ENCODE results near the gene RAPGEF5. TPM values are rescaled to one million over a fixed set of nuclear protein-coding genes. Genes with fewer than 3 reads are reported as not detected.

The RAPGEF5 gene
- total RNA-seq, 1 experiment from 2014 or later: 3.6 TPM

DNA sequence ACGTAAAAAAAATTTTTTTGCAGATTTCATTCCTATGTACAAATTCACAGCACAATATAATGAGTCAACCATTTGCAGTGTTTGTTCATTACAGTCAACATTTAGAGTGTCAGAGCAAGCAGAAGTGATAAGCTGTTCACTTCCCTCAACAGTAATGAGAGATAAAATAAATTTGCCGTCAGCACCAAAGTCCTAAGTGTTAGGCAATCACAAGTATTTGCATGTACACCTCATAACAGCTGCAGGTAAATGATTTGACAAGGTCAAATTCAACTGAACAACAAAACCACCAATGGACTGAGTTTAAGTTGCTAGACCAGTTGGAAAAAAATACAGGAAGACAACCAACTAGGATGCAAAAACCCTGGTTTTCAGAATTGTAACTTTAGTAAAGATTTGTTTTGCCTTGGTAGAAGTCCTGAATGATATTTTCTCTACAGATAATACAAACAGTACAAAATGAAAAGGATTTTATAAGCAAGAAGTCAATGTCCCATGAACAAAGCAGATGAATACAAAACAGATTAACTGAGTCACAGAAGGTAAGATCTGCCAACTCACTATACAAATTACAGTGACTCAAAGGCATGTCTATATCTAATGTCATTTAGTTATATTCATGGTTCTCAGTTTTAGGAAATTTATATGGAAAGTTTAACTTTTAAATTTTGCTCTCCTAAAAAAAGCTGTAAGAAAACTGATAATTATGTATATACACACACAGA lies 10.4 kb downstream of the RAPGEF5 start:
- DNase-seq (ENCODE audit: low read depth): no peak

DNA sequence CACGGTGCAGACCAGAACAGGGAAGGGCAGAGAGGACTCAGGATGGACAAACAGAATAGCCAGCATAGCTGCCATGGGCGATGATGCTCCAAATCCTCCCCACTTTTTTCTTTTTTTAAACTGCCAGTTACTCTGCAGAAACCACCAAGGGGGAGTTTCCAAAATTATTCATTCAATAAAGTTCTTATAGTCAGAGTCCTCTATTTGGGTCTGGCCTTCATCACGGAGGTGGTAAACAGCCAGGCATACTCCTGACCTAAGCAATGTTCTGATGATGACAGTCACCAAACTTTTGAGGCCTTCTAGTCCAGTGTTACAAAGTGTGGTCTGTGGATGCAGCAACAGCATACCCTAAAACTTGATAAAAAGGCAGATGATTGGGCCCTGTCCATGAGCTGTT lies 12.3 kb downstream of the RAPGEF5 start:
- no peak for DNase-seq (ENCODE audit: low read depth)

DNA sequence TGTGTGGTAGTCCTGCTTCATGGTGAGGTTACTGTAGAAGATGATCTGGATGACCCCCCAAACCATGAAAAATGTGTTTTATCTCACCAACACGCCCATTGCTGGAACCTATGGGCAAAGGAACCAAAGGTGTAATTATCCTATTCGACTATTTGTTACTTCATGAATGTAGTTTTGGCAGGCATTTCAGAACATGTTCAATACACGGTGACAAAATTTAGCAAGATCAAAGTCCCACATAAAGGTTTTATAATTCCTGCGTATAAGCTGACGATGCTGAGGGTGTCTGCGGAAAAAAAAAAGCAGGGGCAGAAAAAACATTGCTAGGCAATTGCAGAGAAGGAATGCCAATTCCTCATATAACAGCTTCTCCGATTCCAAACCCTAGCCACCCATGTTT lies 13.3 kb downstream of the RAPGEF5 start:
- no peak for DNase-seq (ENCODE audit: low read depth)

DNA sequence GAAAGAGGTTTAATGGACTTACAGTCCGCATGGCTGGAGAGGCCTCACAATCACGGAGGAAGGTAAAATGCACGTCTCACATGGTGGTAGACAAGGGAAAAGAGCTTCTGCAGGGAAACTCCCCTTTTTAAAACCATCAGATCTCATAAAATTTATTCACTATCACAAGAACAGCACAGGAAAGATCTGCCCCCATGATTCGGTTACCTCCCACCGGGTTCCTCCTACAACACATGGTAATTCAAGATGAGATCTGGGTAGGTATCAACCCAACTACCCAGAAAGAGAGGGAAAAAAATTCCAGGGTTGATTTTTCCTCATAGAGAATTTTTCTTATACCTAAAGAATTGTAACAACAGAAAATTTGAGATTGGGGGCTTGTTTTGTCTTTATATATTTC lies 13.9 kb downstream of the RAPGEF5 start:
- no peak for DNase-seq (ENCODE audit: low read depth)

DNA sequence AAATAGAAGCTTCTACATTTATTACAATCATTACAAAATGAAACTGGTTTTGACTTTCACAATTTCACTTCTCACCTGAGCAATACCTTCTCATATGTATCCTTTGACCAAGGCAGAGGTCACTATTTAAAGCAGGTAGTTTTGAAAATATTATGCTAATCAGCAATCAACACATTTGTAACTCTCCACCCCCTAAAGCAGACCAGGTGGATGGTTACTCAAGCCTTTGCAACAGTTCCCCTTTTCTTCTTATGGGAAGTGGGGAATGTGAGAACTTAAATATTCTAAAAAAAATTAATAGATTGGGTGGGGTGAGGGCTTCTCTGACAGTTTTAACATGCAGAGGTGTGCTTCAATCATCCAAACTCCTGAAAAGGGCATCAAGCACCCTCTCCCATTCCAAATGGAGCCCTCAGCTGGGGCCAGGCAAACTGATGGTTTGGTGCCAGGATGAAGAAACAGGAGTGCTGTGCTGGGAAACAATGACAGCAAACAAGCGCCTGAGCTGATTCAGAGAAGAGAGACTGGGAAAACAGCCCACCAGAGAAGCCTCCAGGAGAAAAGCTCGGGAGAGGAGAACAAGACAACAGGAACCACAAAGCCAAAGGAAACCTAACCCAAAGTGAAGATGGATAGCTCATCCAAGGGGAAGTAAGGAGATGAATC lies 17.1 kb downstream of the RAPGEF5 start:
- no peak for DNase-seq (ENCODE audit: low read depth)

DNA sequence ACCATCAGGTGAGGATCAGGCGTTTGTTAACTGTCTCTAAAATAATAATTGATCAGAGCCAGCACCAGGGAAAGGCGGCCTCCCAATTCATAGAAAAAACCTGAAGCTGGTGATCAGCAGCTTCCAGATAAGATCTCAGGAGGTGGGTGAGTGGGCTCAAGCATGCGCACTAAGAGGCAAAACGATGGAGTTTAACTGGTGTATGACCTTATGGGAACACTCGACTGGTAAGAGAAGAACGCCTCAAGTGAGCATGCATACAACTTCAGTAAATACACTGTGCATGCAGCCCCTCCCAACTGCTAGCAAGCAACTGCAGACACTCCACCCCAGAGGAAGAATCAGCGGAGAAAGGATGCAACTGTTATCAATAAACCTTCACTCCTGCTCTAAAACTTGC lies 18.1 kb downstream of the RAPGEF5 start:
- no peak for DNase-seq (ENCODE audit: low read depth)

DNA sequence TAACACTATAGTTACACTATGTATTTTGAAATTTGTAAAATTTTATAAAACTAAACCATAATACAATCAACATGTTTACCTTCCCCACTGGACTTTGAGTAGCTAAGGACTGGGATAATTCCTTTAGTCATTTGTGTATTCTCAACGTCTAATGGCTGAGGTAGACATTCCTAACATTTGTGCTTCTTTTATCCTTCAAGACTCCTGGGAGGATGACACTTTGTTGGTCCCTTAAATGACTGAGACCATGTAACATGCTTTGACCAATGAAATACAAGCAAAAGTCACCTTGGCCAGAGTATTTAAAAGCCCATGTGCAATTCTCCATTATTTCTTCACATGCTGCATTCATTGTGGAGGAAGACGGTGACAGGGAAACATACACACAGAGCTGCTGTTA lies 18.5 kb downstream of the RAPGEF5 start:
- DNase-seq (ENCODE audit: low read depth): no peak

DNA sequence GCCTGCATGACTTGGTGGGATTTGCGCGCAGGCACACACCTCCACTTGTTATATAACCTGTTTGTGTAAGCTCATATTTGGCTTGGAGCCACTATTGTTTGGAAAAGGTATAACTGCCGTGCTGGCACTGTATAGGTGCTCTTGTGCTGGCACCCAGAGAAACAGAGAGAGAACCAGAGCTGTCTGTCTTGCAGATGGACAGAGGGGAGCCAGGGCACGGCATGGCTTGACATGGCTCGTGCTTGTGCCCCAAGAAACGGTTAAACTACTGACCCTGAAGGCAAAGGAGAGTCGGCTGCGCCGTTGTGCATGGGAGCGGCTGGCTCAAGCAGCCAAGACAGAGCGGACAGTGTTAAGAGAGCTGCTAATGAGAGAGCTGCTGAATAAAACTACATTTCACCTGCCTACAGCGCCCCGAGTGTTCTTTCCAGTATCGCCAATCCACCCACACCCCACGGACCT lies 23.2 kb downstream of the RAPGEF5 start:
- DNase-seq (ENCODE audit: low read depth): no peak

DNA sequence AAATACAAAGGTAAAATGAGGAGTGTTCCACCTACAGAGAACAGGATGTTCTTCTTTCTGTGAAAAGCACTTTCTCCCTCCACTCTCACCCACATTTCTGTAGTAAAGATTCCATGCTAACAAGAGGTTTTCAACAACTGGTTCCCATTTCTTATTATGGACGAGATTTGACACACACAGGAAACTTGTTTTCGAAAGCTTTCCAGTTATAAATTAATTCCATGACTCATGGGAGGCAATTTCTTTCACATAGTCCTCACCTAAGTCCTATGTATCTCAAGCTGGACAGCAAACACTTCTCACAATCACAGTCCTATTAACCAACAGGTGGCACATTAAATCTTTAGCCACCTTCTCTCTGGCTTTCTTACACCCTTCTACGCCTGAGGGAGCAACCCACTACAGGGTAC lies 24.5 kb downstream of the RAPGEF5 start:
- DNase-seq (ENCODE audit: low read depth): no peak

DNA sequence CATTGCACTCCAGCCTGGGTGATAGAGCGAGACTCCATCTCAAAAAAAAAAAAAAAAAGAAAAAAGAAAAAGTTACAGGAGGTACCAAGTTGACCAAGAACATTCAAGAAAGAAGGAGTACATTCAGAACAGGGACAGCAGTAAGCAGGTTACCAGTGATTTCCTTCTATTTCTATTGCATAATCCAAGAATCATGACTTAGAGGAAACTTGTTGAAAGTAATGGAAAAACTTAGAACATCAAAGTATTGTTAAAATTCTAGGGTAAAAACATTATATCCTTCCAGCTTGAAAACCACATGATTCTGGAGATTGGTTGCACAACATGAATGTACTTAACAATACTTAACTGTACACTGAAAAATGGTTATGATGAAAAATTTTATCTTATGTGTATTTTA lies 25.2 kb downstream of the RAPGEF5 start:
- no peak for DNase-seq (ENCODE audit: low read depth)

DNA sequence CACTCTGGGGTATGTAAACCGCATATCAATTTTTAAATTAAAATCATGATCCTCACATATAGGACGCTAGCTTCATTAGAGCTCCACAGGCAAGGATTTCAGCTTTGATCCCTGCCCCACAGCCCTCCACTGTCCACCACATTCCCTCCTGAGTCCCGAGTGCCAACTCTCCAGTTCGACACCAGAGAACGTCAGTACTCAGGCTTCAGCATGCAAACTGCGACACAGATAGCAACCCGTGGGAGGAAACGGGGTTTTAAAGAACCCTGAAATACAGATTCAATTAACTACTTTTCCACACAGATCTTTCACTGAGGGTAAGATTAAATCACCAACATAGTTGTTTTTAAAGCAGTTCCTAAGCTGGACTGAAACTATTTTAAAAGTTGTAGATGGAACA lies 26.1 kb downstream of the RAPGEF5 start:
- no peak for DNase-seq (ENCODE audit: low read depth)

DNA sequence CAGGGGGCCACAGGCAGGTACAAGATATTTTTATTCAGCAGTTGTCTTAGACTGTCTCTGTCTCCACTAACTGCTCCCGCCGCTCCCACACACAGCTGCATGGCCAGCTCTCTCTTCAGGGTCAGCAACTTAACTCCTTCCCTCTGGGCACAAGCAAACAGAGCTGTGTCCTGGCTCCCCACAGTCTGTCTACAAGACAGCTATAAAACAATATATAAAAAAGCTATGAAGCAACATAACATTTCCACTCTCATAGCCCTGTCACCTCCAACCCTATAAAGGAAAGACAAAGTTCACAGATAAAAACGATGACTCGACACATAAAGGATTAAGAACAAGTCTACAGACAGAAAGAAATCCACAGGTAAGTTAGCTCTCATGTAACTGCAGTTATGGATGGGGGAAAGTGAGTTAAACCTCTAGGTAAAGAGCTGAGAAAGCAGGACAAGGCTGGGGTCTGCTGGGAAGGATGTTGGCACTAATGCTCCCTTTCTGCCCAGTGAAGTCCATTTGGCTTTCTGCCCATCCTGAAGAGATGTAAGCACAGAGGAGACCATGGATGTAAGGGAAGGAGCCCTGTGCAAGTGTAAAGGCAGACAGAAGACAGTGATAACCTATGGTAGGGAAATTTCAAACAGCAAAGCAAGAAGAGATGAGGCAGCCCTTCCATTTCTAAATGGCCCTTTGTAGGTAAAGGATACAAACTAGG lies 27.0 kb downstream of the RAPGEF5 start:
- DNase-seq (ENCODE audit: low read depth): no peak

DNA sequence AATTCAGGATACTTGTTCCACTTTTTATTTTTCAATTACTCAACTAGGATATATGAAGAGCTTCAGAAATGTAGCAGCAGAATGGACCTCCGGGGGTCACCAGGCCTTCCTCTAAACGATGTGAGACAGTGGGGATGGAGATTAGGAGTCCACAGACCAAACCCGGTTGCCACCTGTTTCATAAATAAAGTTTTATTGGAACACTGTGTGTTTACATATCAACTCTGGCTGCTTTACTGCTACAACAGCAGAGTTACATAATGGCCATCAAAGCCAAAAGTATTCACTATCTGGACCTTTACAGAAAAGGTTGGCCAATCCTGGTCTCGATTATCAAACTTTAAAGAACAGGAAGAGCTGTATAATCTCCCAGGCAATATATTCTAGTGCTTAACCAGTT lies 30.8 kb downstream of the RAPGEF5 start:
- DNase-seq (ENCODE audit: low read depth): no peak

DNA sequence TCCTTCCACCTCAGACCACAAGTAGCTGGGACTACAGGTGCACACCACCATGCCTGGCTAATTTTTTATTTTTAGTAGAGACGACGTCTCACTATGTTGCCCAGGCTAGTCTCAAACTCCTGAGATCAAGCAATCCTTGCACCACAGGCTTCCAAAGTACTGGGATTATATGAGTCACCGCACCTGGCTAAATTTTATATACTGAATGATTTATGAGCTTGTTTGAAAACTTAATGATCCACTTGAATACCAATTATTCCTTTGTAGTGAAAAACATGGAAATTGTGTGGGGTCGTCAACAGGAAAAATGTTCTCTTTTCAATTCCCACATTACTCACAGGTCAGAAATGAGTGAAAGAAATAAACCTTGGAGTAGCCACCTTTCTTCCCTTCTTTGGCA lies 31.3 kb downstream of the RAPGEF5 start:
- no peak for DNase-seq (ENCODE audit: low read depth)

DNA sequence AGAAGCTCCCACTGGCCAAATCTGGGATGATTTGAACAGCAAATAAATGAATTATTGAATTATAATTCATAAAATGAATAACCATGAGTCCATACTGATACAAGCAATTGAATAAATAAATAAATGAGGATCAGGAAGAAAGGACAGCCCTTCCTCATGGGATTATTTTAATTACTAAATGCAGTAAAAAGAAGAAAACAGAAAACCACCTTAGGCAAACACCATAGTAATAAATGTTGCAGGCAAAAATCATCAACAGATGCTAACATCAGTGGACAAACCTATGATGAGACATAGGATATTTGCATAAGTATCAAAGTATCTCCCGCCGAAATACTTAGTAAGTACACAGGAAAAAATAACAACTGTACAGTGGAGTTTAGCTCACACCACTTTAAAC lies 33.2 kb downstream of the RAPGEF5 start:
- DNase-seq (ENCODE audit: low read depth): no peak

DNA sequence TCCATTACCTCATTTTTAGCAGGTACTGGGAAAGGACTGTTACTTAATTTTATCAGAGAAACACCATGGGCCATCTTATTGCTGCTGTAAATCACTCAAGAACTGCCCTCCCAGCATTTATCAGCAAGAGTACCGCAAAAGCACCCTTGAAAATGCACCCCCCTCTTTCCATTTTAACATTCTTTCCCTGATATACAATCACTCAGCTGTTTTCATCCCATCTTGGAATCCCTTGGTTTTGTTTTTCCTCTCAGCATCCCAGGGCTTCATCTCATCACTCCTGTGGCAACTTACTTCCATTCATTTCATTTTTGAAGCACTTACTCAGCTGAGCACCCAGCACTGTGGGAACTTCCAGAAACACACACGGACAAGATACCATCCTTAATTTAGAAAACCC lies 36.5 kb downstream of the RAPGEF5 start:
- no peak for DNase-seq (ENCODE audit: low read depth)

DNA sequence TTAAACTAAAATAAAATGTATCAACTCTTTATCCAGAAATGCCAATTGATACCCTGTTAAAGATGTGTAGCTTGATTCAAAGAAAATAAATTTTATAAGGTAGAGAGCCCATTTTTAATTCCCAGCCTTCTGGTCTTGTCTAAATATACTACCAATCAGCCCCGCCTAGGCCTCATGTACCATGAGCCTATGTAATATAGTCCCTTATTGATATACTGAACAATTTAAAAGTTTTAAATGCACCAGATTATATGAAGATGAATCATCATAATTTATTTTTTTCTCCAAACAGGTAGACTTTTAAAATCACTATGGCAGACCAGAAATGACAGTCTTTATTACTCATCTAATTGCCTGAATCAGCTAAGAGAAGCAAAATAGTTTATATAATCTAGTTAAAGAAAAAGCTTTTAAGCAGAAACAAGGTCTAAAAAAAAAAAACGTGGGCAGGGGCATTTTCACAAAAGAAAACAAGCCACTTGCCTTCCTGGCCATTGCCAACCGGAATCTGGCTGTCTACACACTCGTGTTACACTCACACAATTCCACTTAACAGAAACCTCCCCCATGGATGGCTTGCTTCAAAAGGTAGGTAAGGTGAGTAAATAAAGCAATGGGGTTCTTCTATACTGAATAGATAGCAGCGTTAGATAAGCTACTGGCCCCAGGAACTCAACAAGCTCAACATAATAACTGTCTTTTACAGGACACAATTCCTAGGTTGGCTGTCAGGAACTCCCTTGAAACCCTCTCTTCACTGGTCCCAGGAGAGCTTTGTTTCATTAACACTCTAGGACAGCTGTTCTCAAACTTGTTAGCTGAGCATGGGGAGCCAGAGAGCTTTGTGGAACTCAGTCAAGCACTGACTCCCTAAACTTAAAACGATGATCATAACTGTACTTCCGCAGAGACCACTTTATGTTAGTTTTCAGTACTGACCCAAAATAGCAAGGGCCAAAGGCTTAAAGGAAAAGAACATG lies 37.2 kb downstream of the RAPGEF5 start:
- DNase-seq (ENCODE audit: low read depth): no peak

DNA sequence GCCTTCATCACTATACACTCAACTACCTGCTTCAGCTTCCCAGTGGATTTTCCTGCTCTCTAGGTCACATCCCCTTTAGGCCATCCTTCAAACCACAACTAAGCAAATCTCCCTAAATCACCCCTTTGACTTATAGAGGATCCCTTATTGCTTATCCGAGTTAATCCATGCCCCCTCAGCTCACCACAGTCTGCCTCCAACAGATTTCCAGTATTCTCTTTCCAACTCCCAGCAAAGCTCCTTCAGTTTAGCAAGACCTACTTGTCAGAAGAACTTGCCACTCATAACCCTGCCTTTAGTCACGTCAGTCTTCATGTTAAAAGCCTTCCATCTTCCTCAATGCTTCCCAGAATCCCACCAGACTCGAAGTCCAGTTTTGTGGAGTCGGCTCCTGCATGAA lies 38.6 kb downstream of the RAPGEF5 start:
- DNase-seq (ENCODE audit: low read depth): no peak

DNA sequence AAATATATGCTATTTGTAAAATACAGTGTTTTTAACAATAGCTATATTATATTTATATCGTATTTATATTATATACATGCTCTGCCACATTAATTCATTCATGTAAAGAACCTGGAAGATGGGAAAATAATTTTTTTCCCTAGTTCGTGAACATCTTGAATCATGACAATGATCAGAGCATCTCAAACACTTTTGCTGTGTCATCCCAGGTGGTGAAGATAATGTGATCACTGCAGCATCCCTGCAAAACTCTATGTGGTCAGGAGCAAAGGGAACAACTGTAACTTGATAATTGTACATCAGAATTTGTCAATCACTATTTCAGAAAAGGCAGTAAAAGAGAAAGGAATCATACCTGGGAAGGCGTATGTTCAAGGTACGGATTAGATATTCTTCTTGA lies 39.3 kb downstream of the RAPGEF5 start:
- DNase-seq (ENCODE audit: low read depth): no peak

DNA sequence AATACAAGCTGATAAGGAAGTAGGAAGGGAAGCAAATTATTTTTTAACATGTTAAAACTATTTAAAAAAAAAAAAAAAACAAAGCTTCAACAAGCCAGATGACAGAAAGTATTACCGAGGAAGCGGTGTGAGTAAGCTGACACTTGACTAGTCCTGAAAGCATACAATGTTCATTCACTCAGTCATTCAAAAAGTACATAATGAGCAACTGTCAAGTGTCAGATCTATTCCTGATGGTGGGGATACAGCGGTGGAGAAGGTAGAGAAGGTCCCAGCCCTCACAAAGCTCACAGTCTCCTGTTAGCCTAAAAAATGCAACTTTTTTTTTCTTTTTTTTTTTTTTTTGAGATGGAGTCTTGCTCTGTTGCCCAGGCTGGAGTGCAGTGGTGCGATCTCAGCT lies 40.0 kb downstream of the RAPGEF5 start:
- no peak for DNase-seq (ENCODE audit: low read depth)

DNA sequence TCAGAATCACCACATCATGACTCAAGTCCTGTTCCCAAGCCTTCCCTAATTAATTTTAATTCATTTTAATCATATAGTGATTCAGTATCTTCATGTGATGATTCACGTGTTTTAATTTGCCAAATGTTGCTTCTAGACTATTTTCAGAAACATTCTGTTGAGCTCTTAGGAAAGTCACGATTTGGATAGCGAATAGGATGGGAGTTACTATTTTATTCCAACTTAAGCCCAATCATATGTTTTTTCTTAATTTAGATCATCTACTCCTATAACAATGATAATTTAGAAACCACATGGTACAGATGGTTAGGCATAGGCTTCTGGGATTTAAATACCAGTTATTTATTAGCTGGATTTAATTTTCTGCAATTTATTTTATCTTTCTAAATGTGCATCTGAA lies 49.1 kb downstream of the RAPGEF5 start:
- no peak for DNase-seq (ENCODE audit: low read depth)

DNA sequence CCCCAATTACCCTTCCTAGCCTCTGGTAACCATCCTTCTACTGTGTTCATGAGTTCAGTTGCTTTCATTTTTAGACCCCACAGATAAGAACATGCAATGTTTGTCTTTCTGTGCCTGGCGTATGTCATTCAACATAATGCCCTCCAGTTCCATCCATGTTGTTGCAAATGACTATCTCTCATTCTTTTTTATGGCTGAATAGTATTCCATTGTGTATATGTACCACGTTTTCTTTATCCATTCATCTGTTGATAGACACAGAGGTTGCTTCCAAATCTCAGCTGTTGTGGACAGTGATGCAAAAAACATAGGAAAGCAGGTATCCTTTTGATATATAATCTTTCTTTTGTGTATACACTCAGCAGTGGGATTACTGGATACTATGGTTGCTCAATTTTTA lies 51.2 kb downstream of the RAPGEF5 start:
- no peak for DNase-seq (ENCODE audit: low read depth)

All from RPMI7951 (cell line).